Stimulated activated CD8-positive, alpha-beta memory T cell treated with anti-CD3 and anti-CD28 coated beads, Interleukin-7, amount 100 ng/mL, for 48 hours (primary cell): ENCODE results near the gene FXYD3.

Source experiments
- DNase-seq, 2 donors: peaks; one replicate each; pipeline ENCODE4 v3.0.0-alpha.2; 2020; ENCODE audit warnings: low read depth in 1 of 2; ENCODE audit errors: extremely low read depth in 1 of 2

The FXYD3 gene, protein sequence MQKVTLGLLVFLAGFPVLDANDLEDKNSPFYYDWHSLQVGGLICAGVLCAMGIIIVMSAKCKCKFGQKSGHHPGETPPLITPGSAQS

DNA sequence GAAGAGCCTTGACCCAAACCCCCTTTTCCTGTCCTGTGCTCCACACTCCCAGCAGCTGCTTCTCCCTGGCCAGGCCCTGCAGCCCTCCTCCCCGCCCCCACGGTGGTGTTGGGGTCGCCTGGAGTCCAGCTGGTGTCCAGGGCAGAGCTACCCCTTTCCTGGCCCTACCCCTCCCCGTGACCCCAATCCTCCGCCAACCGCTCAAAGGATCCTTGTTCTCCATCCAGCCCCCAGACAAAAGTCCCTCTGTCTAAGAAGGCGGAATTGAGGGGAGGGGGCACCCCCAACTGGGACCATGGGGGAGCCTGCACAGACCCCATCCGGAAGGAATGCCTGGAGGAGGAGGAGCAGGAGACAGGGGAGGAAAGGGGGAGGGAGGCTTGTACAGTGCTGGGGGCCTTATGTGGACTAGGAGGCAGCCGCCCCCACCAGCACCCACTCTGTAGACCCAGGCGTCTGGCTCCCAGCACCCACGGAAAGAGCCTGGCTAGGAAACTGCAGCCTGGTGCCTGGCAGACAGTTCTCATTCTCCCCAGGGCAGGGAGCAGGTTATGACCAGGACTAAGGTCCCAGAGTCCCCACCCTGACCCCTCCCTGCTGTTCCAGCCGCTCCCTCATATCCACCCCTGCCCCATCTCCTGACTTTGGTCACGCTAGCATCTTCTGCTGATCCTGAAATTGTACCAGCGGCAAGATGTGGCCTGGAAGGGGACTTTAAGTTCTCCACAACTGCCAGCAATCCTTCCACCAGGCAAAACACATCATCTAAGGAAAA is at the start of gene FXYD3:
Gene FXYD3 (plus strand): TSS at position 647 of the 775 bp plus-strand sequence. CDS start 3,554 bp downstream, outside the sequence.
- DNase-seq, result no peak

DNA sequence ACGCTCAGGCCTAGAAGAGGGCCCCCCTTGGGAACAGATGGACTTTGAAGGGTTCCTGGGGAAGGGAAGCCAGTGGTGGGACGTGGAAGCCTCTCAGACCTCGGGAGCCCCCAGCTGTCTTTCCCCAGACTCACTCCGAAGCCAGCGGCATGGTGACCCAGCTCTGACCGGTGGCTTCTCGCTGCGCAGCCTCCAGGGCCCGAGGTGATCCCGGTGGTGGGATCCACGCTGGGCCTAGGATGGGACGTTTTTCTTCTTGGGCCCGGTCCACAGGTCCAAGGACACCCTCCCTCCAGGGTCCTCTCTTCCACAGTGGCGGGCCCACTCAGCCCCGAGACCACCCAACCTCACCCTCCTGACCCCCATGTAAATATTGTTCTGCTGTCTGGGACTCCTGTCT is 49.5 kb upstream of the FXYD3 start:
- no peak for DNase-seq

DNA sequence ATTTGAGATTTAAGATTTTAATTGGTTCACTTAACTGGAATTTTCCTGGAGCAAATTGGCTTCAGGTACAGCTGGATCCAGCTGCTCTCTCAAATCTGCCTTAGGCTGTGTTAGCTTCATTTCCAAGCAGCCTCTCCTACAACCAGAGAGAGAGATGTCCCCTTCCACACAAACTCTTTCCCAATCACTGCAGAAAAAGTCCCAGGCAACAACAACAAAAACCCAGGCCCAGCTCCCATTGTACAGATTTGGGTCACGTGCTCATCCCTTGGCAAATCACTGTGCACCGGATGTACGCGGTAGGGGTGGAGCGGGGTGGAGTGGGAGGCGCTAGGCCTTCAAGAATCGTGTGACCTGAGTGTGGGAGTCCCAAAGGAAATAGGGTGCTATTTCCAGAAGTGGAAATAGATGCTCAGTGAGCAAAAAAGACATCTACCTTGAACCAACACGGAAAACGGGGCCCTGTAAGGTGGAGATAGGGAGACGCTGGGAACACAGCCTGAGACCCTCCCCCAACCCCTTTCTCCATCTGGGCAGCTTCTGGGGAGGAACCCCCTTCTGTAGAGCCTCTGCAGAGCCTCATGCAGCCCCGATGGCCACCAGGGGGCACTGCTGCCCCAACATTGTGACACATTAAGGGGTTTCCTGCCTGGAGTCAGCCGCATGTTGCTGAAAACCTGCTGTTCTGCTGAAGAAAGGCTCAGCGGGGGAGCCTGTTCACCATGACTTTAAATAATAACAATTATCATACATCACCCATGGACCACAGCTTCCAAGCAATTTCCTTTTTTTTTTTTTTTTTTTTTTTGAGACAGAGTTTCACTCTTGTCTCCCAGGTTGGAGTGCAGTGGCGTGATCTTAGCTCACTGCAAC is 48.7 kb upstream of the FXYD3 start:
- DNase-seq, result peak; percentile 69 to 85

DNA sequence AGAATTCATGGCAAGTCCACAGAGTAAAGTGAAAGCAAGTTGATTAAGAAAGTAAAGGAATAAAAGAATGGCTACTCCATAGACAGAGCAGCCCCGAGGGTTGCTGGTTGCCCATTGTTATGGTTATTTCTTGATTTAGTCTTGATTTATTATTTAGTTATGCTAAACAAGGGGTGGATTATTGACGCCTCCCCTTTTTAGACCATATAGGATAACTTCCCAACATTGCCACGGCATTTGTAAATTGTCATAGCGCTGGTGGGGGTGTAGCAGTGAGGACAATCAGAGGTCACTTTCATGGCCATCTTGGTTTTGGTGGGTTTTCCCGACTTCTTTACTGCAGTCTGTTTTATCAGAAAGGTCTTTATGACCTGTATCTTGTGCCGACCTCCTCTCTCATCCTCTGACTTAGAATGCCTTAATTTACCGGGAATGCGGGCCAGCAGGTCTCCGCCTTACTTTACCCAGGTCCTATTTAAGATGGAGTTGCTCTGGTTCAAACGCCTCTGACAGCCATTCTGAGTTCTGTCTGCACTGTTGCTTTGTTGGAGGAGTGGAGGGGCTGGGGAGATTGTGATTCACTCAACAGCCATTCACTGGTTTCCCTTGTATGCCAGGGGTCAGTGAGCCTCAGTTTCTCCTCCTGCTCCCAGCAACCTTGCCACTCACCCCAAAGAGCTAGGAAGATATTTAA is 46.5 kb upstream of the FXYD3 start:
- no peak for DNase-seq

DNA sequence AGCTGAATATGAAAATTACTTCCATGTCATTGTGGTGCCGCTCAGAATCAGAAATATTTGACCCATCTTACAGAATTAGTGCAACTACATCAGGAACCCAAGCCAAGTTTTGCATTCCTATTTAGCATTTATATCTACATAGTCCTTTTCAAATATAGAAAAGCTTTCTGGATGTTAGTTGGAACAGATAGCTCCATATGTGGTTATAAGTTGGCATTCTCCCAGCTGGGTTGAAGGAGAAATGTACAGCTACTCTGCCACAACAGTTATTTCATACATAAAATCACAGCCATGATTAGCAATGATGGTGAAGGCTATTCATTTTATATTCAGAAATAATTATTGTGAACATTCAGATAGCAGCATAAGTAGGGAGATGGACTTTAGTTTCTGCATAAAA is 45.9 kb upstream of the FXYD3 start:
- DNase-seq, result no peak

DNA sequence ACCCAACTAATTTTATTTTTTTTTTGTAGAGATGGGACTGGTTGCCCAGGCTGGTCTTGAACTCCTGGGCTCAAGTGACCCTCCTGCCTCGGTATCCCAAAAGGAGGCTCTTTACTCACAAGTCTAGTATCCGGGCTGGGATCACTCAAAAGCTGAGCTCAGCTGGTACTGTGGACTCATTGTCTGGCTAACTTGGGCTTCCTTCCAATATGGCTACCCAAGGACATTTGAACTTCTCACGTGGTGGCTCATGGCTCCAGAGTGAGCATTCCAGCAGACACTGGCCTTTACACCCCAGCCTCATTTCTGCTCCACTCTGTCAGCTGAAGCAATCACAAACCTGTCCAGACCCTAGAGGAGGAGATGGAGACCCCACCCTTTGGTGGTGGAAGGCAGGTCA is 45.2 kb upstream of the FXYD3 start:
- no peak for DNase-seq

DNA sequence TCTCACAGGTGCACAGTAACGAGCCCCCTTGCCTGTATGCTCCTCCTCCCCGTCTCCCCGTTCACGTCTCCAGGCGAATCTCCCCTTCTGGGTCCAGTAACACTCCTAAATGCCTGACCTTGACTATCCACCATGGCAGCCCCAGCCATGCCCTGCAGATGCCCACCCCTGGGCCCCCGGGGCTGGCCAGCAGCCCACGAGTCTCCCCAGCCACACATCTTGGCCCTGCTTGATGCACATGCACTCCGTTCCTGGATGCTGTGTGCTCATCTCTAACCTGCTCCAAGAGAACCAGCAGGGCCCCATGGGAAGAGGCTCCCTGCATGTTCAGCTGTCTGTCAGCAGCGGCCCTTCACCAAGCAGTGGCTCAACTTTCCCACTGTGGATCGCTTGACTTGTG is 42.1 kb upstream of the FXYD3 start:
- no peak for DNase-seq

DNA sequence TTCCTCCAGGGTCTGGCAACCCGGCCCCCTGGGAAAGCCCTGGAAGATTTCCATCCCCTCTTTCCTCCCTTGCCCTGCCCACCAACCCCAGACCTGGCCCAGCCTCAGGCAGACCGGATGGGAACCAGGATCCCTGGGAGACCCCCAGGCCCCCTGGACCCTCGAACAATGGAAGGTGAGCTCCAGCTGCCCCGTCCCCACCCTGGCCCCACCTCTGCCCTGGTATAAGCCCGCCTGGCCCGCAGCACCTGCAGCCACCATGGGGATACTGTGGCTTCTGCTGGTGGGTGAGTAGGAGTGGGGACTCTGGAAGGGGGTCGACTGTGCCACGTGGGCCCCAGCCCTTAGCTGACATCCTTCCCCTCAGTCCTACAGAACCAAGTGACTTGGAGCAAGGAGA is 41.7 kb upstream of the FXYD3 start:
- DNase-seq, result no peak

DNA sequence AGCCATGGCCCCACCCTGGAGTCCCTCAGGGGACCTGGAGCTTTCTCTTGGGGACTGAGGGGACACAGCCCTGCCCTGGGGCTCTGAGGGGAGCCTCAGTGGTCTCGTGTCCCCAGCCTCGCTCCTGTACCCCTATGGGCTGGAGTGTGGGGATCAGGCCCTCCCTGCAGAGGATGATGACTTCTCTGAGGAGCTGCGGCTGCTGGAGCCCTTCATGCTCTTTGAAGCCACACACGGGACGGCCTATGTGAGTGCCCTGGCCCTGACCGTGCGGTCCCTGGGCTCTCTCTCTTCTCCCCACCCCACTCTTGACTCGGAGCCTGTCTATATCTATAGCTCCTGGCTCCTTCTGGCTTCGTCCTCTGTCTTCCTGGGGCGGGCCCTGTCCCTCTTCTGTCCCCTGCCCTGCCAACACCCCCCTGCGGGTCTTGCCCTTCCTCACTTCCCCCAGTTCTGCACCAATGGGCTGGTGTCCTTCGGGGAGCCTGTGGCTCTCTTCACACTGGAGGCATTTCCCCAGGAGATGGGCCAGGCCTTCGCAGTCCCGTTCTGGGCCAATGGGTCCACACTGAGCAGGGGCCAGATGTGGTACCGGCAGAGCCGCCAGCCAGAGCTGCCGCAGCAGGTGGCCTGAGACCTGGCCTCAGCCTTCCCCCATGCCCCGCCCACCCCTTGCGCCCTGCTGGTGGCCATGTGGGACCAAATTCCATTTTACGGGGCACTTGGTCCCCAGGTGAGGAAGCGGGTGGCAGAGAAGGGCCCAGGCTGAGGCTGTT is 41.0 kb upstream of the FXYD3 start:
- DNase-seq, result no peak

DNA sequence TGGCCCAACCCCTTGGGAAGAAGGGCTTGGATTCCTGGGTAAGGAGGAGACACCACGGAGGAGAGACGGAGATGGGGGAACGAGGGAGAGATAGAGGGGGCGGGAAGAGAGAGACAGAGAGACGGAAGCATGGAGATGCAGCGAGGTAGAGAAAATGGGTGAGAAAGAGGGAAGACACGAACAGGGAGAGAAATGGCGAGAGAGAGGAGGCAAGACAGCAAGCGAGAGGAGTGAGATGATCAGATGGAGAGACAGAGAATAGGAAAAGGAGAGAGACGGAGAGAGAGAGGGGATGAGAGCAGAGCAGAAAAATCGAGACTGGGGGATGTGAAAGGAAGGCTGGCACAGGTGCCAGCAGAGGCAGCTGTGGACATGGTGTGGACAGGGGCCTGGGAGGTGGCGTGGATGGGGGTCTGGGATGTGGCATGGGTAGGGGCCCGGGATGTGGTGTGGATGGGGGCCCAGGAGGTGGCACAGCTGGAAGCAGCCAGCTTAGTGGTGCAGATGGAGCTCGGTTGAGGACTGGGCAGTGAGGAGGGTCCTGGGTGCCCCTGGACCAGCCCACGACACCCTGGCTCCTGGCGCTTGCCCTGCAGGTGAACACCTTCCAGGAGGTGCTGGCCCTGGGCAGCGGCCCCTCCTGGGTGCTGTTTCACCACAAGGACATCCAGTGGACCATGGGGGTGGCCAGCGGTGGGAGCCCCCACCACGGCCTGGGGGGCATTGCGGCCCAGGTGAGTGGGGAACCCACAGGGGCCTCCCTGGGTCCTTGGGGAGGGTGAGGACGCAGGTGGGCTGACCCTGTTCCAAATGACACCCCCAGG is 40.2 kb upstream of the FXYD3 start:
- DNase-seq, result no peak

DNA sequence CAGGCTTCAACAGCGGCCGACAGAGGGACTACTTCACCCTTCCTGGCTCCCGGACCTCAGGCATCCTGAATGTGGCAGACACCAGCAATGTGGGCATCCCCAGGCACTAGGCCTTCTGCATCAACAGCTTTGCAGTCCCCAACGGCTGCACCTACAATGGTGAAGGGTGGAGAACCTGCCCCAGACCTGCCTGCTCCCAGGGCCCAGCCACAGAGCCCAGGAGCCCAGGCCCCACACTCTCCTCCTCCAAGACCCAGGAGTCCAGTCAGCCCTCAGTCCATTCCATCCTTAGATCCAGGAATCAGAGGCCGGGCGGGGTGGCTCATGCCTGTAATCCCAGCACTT is 39.6 kb upstream of the FXYD3 start:
- DNase-seq, result no peak

DNA sequence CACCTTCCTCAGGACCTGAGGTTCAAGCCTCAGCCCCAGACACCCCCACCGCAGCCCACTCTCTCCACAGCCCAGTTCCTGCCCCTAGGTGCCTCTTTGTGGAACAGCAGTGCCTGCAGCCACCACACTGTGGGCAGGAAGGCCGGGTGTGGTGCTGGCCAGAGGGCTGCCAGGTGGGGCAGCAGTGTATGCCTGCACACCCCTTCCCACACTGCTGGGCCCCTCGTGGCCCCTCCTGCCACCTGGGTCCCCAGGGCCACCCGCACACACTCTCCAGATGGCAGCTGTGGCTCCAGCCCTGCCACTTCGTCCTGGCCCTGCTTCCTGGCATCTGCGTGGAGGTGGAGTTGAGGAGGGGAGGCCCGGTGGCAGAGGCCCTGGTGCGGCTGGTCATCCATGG is 39.0 kb upstream of the FXYD3 start:
- DNase-seq, result no peak

DNA sequence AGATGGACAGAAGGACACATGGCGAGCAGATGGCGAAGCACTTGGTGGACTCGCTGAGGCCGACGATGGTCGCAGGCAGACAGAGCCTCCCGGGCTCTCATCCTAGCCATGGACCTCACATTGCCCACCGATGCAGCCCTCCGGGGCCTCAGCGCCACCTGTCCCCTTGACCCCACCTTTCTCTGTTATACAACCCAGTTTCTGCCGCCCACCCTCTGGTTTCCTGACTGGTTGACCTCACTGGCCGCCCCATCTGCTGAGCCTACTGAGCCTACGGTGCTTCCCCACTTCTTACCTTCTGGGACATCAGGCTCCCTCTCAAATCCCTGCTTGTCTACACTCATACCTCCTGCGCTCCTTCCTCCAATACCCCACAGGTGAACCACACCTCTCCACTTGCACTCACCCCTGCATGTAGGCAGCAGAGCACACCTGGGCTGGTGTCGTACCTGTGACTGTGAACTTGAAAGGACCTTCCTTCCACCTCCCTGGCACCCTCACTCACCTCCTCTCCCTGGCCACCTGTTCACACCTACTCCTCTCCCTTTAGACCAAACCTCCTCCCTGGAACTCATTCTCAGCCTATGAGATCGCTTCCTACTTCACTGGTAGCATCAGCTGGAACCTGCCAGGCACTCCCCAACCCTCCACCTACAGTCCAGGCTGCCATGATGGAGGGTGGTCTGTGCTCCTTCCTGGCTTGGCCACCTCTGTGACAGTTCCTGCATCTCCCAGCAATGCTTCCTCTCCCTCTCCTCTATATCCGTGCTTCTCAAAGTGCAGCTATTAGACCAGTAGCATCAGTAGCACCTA is 38.0 kb upstream of the FXYD3 start:
- DNase-seq, result no peak

DNA sequence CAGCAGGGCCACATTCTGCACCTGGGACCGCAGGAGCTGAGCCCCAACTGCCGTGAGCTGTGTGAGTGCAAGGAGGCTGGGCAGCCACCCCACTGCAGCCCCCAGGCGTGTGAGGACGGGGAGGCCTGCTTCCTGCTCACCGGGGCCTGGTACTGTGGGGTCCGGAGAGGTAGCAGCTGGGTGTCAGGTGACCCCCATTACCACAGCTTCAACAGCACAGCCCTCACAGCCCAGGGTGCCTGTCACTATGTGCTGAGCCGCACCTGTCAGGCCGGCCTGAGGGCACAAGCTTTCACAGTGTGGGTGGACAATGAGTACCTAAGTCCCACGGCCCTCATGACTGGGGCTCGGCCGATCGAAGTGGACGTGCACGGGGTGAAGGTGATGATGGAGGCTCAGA is 35.8 kb upstream of the FXYD3 start:
- no peak for DNase-seq

DNA sequence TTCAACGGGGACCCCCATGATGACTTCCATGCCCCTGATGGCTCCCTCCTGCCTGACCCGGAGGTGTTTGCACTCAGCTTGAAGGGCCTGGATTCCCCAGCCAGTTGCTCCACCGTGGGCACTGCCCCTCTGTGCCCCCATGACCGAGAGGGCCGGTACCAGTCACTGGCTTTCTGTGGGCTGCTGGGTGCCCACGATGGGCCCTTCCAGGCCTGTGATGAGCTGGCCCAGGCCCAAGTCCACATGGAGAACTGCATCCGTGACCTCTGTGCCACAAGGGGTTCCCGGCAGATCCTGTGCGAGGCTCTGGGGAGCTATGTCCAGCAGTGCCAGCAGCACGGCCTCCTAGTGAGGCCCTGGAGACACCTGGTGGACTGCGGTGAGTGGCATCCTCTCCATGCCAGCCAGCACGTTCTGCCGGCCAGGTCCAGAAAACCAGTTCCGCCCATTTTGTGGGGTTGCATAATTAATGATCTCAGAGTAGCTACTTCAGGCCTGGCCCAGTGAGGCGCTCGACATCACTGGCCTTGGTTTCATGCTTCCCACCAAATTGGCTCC is 34.9 kb upstream of the FXYD3 start:
- no peak for DNase-seq

DNA sequence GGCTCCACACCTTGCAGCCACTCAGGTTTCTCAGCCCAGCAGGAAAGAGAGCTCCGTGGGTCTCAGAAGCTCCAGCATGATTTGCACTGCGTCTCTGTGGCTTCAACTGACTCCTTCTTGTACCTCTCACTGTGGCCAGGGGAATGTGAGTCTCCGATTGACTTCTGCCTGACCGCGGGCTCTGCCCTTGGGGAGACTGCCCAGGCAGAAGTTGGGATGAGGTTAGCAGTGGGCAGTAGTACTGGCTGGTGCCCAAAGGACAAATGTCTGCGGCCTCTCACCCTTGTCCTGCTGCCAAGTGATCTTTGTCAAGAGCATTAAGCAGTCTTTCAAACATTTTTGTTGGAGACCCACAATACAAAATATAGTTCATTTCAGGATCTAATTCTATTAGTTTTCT is 34.4 kb upstream of the FXYD3 start:
- DNase-seq, result no peak

DNA sequence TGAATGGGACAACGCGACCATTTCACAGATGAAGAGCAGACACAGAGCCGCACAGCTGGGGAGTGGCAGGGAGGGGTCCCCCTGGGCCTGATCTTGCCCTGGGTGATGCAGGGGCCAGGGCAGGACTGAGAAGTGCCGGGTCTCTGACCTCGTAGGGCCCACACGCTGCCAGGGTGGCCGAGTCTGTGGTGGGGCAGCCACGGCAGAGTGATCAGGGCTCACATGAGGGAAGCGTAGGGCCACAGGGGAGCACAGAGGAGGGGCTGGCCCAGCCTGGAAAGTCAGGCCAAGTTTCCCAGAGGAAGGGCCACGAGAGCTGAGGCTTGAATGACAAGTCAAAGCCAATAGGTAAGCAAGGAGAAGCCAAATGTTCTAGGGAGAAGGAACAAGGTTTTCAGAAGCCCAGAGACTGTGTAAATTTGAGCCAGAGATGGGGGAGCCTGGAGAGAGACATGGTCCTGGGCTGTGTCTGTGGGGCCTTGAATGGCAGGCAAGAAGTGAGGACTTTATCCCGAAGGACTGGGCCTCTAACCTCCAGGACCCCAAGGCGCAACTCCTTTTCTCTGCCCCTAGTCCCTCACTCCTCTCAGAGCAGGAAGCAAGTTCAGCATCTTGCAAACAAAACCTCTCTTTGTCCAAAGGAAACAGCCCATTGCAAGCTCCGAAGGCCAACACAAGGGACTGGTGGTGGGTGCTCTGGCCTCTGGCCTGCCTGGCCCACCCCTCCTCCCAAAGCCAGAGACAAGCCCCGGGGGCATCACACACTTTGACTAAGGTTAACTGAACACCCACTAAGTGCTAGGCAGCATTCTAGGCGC is 31.7 kb upstream of the FXYD3 start:
- no peak for DNase-seq

DNA sequence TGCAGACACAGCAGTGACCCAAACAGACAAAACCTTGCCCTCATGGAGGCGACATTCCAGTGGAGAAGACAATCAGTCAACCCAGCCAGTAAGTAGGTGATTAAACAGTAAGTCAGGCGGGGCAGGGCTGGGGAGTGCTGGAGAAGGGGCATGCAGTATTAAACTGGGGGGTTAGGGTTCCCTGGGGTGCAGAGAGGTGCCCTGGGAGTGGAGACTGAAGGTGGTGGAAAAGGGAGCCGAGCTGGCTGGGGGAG is 31.2 kb upstream of the FXYD3 start:
- DNase-seq, result no peak
